T-cell (primary cell): ENCODE measurements around the gene SLC14A1. TPM values are rescaled to one million over a fixed set of nuclear protein-coding genes. Genes with fewer than 3 reads are reported as not detected.
A peak's percentile ranks its signal among the peaks of the same experiment; 100 is the strongest.

Source experiments
- ATAC-seq, 4 experiments: fragments of 200-7000 bp in 3 of 4; fragments of 150-1000 bp in 1 of 4; cut with Tn5 transposase; replicated peaks in 1 of 4; 1 replicate in 3 of 4; 2 replicates in 1 of 4; pipeline ENCODE4 v1.10.0; 2021; ENCODE audit warnings: moderate library complexity in 3 of 4, mild to moderate bottlenecking in 2 of 4, moderate number of reproducible peaks in 1 of 4
- CTCF ChIA-PET, 2 donors: fragments of 300-600 bp; sonication (Branson Sonifier 250); formaldehyde crosslinking; loops; one replicate each; lab custom pipeline; 2022; ENCODE audit warnings: antibody characterized with exemption in 2 of 2; lab: Charles Lee
- POLR2A ChIA-PET, 2 donors: fragments of 300-600 bp; sonication (Branson Sonifier 250); formaldehyde crosslinking; loops; one replicate each; lab custom pipeline; 2022; ENCODE audit warnings: antibody characterized with exemption in 2 of 2; lab: Charles Lee
- DNase-seq, 35 experiments: peaks; one replicate each; pipeline versions ENCODE4 v3.0.0 to v3.0.0-alpha.2; 2013 to 2023
- H3K27ac ChIP-seq: one replicate; pipeline ENCODE4 v1.5.1; 2013; ENCODE audit warnings: low read length
- H3K27me3 ChIP-seq, 2 experiments: replicated peaks in 1 of 2; 1 replicate in 1 of 2; 2 replicates in 1 of 2; pipeline versions ENCODE4 v1.6.1 to v1.7.0; 2013; ENCODE audit warnings: low read length in 1 of 2, mixed read lengths in 1 of 2; ENCODE audit not compliant: control insufficient read depth in 2 of 2, insufficient read depth in 2 of 2; ENCODE audit errors: extremely low read depth in 1 of 2
- H3K36me3 ChIP-seq, 2 donors: 1 replicate in 1 of 2; 2 replicates in 1 of 2; pipeline versions ENCODE4 v1.6.1 to v1.7.0; 2013; ENCODE audit warnings: low read length in 1 of 2; ENCODE audit not compliant: control insufficient read depth in 2 of 2, insufficient read depth in 1 of 2; ENCODE audit errors: extremely low read depth in 1 of 2
- H3K4me1 ChIP-seq, 2 experiments: 1 replicate in 1 of 2; 2 replicates in 1 of 2; pipeline versions ENCODE4 v1.6.1 to v1.7.0; 2013; ENCODE audit warnings: low read length in 2 of 2, mixed read lengths in 1 of 2; ENCODE audit not compliant: insufficient read depth in 2 of 2, control insufficient read depth in 1 of 2; ENCODE audit errors: extremely low read depth in 1 of 2
- H3K4me3 ChIP-seq, 2 donors: 1 replicate in 1 of 2; 2 replicates in 1 of 2; pipeline versions ENCODE4 v1.5.1 to v1.7.0; 2013; ENCODE audit warnings: mild to moderate bottlenecking in 2 of 2, low read length in 1 of 2, moderate library complexity in 1 of 2; ENCODE audit not compliant: control insufficient read depth in 1 of 2; ENCODE audit errors: extremely low read depth in 1 of 2
- H3K9me3 ChIP-seq: 2 replicates; pipeline ENCODE4 v1.7.0; 2013
- H3K27ac Mint-ChIP-seq, 2 donors: one replicate each; pipeline ENCODE4 v1.8.0; 2020 to 2021; ENCODE audit warnings: mild to moderate bottlenecking in 2 of 2, mixed read lengths in 2 of 2
- H3K27me3 Mint-ChIP-seq, 2 donors: one replicate each; pipeline ENCODE4 v1.8.0; 2021 to 2022; ENCODE audit warnings: mixed read lengths in 2 of 2
- H3K36me3 Mint-ChIP-seq: one replicate; pipeline ENCODE4 v1.8.0; 2021; ENCODE audit warnings: mixed read lengths
- H3K4me1 Mint-ChIP-seq, 3 donors: one replicate each; pipeline ENCODE4 v1.8.0; 2020 to 2022; ENCODE audit warnings: mixed read lengths in 3 of 3, mild to moderate bottlenecking in 1 of 3
- H3K4me3 Mint-ChIP-seq, 3 donors: one replicate each; pipeline ENCODE4 v1.8.0; 2020 to 2022; ENCODE audit warnings: mild to moderate bottlenecking in 3 of 3, mixed read lengths in 3 of 3, moderate library complexity in 3 of 3
- H3K9me3 Mint-ChIP-seq, 3 donors: one replicate each; pipeline ENCODE4 v1.8.0; 2020 to 2022; ENCODE audit warnings: mixed read lengths in 3 of 3
- WGBS: methylation state at CpG from one replicate; pipeline ENCODE4 v1.1.5; 2013; ENCODE audit warnings: missing lambda C conversion rate; ENCODE audit not compliant: insufficient coverage; 5-methylcytosine and 5-hydroxymethylcytosine counted together
- total RNA-seq, 35 experiments: library from RNA in 6 of 35; stranded (reverse) in 6 of 35; fragments of 120-200 nt in 1 of 35; gene quantifications; one replicate each; pipeline versions ENCODE4 v1.2.1 to v1.2.4 and lab custom pipeline; 2013 to 2026

The SLC14A1 gene
- total RNA-seq, 5 donors from 2014 or later (not counting 1 experiment from before 2014, with no cell fraction given) = 1.8 to 30.8 (median 2.7) TPM

DNA sequence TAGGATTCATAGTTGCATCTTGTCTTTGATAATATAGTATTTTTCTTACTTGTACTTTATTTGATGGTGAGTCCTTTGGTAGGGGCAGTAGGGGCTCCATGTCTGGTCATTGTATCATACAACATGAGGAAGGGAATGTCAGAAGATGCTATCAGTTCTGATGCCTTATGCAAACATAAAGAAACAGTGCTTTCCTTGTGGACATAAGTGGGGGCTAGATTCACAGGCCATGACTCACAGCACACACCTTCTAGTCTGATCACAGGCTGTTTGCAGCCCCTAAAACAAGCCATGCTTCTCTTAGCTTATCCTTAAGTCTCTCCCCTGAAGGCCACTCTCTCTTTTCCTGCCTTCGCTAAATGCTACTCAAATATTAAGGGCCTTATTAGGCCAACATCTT lies 10.7 kb upstream of the SLC14A1 start:
- H3K36me3 ChIP-seq = no peaks in the 10 kb centered on the region
- H3K9me3 Mint-ChIP-seq = peaks cover 5 to 19% (median 15%) of the 10 kb centered on the region in 3 donors
- H3K4me1 ChIP-seq = no peaks in the 10 kb centered on the region
- no peak for ATAC-seq
- H3K27ac Mint-ChIP-seq = no peak overlapping the region
- H3K9me3 ChIP-seq = no peaks in the 10 kb centered on the region
- H3K36me3 Mint-ChIP-seq = peaks cover 19% of the 10 kb centered on the region
- ChIA-PET POLR2A (interaction anchor here in 1 of 2 donors (0.6 kb wide), 1 partner anchor 39 kb away, joined by 4 read pairs; no protein-coding TSS in a partner anchor), CTCF (interaction anchor here in 1 of 2 donors (0.9 kb wide), 1 partner anchor 17 kb away, joined by 3 read pairs; no protein-coding TSS in a partner anchor)
- no peak overlapping the region for H3K4me3 Mint-ChIP-seq
- H3K4me3 ChIP-seq = no peak overlapping the region
- no peaks in the 10 kb centered on the region for H3K4me1 Mint-ChIP-seq
- H3K27me3 ChIP-seq = no peaks in the 10 kb centered on the region
- no peak for DNase-seq
- no peak overlapping the region for H3K27ac ChIP-seq
- H3K27me3 Mint-ChIP-seq = no peaks in the 10 kb centered on the region
- WGBS = 100% methylated on average over 1 of the region's 1 CpG

DNA sequence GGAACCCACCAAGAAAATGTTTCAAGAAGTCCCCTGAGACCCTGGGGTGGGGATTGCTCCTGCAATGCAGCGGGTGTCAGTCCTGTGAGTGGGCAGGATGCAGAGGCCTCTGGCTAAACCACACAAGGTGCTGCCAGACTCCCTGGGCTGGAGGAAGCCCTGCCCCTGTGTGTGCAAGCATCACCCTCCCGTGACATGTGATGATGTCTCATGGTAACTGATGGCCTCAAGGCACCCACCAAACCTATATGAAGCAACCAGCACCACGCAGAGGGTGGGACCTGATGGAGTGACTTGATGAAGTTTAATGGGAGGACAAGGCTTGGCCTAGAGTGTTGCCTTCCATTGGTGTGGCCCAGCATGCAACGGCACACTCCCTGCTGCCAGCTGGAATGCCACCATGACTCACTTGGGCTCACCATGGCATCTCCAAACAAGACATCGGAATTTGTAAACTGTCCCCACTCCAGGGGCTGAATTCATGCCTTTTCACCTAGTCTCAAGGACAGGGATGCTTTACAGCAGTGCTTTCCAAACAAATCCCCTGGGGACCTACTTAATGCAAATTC lies 8.7 kb upstream of the SLC14A1 start:
- no peak overlapping the region for H3K27ac Mint-ChIP-seq
- 88% methylated on average over 4 of the region's 5 CpGs for WGBS
- ChIA-PET CTCF (no interaction called here), POLR2A (no interaction called here)
- no peaks in the 10 kb centered on the region for H3K4me1 Mint-ChIP-seq
- no peaks in the 10 kb centered on the region for H3K27me3 Mint-ChIP-seq
- Histone ChIP-seq H3K4me1 (no peaks in the 10 kb centered on the region), H3K4me3 (no peak overlapping the region), H3K27ac (no peak overlapping the region), H3K9me3 (no peaks in the 10 kb centered on the region), H3K36me3 (no peaks in the 10 kb centered on the region), H3K27me3 (no peaks in the 10 kb centered on the region)
- H3K36me3 Mint-ChIP-seq = peaks cover 8% of the 10 kb centered on the region
- DNase-seq = no peak
- H3K4me3 Mint-ChIP-seq = no peak overlapping the region
- peaks cover 0 to 4% (median 4%) of the 10 kb centered on the region in 3 donors for H3K9me3 Mint-ChIP-seq
- ATAC-seq = no peak

DNA sequence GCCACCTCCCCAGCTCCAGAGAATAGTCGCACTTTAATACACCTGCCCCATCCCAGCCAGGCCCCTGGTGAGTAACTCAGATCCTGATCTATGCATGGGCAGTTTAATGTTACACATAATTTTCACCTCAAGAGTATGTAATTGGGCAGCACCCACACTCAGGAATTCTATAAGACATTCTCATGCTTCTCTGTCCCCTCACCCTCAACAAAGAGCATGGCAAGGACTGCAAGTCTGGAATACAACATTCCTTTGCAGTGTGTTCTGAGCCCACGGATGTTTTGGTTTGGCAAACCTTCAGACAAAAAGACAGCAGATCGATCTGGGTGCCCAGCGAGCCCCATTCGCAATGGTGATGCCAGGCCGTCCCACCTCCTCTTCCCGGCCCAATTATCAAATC lies 4.9 kb upstream of the SLC14A1 start:
- Histone ChIP-seq H3K4me3 (no peak overlapping the region), H3K9me3 (no peaks in the 10 kb centered on the region), H3K36me3 (no peaks in the 10 kb centered on the region), H3K4me1 (no peaks in the 10 kb centered on the region), H3K27me3 (no peaks in the 10 kb centered on the region), H3K27ac (no peak overlapping the region)
- ChIA-PET POLR2A (no interaction called here), CTCF (no interaction called here)
- no peak for DNase-seq
- Mint-ChIP-seq H3K4me1 (peaks cover 0 to under 1% (median 0%) of the 10 kb centered on the region in 3 donors), H3K27me3 (peaks cover 0 to 3% of the 10 kb centered on the region in 2 donors), H3K9me3 (no peaks in the 10 kb centered on the region), H3K4me3 (no peak overlapping the region), H3K36me3 (peaks cover 5% of the 10 kb centered on the region), H3K27ac (no peak overlapping the region)
- ATAC-seq = no peak
- WGBS = 88% methylated on average over 7 of the region's 7 CpGs

DNA sequence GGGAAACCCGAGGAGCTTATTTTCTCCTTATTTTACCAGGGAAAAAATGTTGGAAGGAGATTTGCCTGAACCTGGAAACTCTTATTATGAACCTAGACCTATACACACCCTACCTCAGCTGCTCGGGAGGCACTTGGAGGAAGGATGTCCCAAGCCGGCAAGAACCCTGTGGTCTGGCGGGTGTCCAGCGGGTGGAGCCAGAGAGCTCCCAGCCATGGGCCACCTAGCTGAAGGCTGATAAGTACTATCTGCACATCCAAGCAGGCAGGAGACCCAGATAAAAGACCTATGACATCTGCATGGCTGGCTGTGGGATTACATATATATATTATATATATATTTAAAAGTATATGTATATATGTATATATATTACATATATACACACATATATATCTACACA lies 1.1 kb upstream of the SLC14A1 start:
- Mint-ChIP-seq H3K36me3 (peaks cover 11% of the 10 kb centered on the region), H3K4me3 (no peak overlapping the region), H3K4me1 (peaks cover 0 to 5% (median 0%) of the 10 kb centered on the region in 3 donors), H3K27ac (no peak overlapping the region), H3K27me3 (peaks cover 2 to 3% of the 10 kb centered on the region in 2 donors), H3K9me3 (no peaks in the 10 kb centered on the region)
- 0% methylated on average over 2 of the region's 5 CpGs for WGBS
- POLR2A ChIA-PET = no interaction called here
- no peaks in the 10 kb centered on the region for H3K4me1 ChIP-seq
- H3K27ac ChIP-seq = no peak overlapping the region
- H3K27me3 ChIP-seq = no peaks in the 10 kb centered on the region
- DNase-seq (peak; percentile 18 to 64 (median 52)), ATAC-seq (peak; percentile 58 to 77 (median 68))
- no peaks in the 10 kb centered on the region for H3K9me3 ChIP-seq
- H3K36me3 ChIP-seq = no peaks in the 10 kb centered on the region
- H3K4me3 ChIP-seq = no peak overlapping the region
- CTCF ChIA-PET = interaction anchor here (0.7 to 1.8 kb wide), 7 partner anchors 16 to 274 kb away, joined by 3 to 18 read pairs (median 3); no protein-coding TSS in a partner anchor

DNA sequence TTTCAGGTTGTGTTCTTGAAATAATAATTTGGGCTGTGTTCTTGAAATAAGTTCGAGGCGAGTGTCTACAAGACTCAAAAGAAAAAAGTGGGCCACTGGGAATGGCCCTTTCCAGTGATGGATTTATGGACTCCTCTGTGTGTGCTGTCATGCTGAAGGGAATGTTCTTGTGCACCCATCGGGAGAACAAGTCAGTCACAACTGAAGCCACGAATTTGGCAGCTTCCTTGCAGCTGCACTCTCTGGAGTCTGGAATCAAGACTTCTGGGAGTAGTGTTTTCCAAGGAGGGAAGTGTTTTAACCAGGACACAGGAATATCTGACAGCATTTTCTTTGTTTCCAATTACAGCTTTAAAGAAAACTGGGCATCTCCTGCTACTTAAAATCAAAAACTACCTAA lies 620 bp downstream of the SLC14A1 start:
- H3K27me3 ChIP-seq = no peaks in the 10 kb centered on the region
- ATAC-seq = no peak
- H3K27ac Mint-ChIP-seq = no peak overlapping the region

DNA sequence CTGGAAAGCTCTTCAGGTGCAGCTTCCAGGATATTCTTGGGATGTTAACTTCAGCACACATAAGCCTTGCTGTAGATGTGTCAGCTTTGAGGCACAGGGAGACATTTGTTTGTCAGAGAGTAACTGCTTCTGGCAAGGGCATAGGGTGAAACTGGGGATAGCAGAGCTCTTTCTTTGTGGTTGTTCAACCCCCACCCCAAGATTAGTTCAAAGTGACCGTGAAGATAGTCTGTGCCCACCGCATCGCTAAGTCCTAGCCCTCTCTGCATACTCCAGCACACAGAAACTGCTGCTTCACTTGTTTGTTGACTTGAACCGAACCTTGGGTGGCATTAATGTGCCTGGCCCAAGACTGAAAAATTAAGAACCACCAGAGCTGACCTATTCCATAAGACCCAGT lies 1.4 kb downstream of the SLC14A1 start:
- CTCF ChIA-PET = interaction anchor here (0.5 to 1.2 kb wide), 3 partner anchors 15 to 60 kb away, joined by 3 to 5 read pairs (median 3); no protein-coding TSS in a partner anchor
- H3K27ac Mint-ChIP-seq = no peak overlapping the region
- no peaks in the 10 kb centered on the region for H3K9me3 ChIP-seq
- 84% methylated on average over 4 of the region's 4 CpGs for WGBS
- no peaks in the 10 kb centered on the region for H3K9me3 Mint-ChIP-seq
- H3K27me3 ChIP-seq = no peaks in the 10 kb centered on the region
- H3K27me3 Mint-ChIP-seq = peaks cover 2 to 3% of the 10 kb centered on the region in 2 donors
- ATAC-seq = no peak
- H3K36me3 Mint-ChIP-seq = peaks cover 11% of the 10 kb centered on the region
- H3K4me1 Mint-ChIP-seq = peaks cover 0 to 5% (median 0%) of the 10 kb centered on the region in 3 donors
- H3K36me3 ChIP-seq = no peaks in the 10 kb centered on the region
- no peak for DNase-seq
- H3K4me3 Mint-ChIP-seq = no peak overlapping the region
- no peaks in the 10 kb centered on the region for H3K4me1 ChIP-seq
- H3K4me3 ChIP-seq = no peak overlapping the region
- POLR2A ChIA-PET = no interaction called here
- no peak overlapping the region for H3K27ac ChIP-seq

More for the DNA sequence above, 620 bp downstream of the SLC14A1 start:
- H3K36me3 Mint-ChIP-seq = peaks cover 11% of the 10 kb centered on the region
- DNase-seq = no peak
- Histone ChIP-seq H3K9me3 (no peaks in the 10 kb centered on the region), H3K4me3 (no peak overlapping the region), H3K27ac (no peak overlapping the region), H3K36me3 (no peaks in the 10 kb centered on the region), H3K4me1 (no peaks in the 10 kb centered on the region)
- WGBS = 92% methylated on average over 2 of the region's 4 CpGs
- H3K4me1 Mint-ChIP-seq = peaks cover 0 to 5% (median 0%) of the 10 kb centered on the region in 3 donors
- peaks cover 2 to 3% of the 10 kb centered on the region in 2 donors for H3K27me3 Mint-ChIP-seq
- no peak overlapping the region for H3K4me3 Mint-ChIP-seq
- H3K9me3 Mint-ChIP-seq = no peaks in the 10 kb centered on the region
- POLR2A ChIA-PET = no interaction called here
- CTCF ChIA-PET = interaction anchor here in 1 of 2 donors (1.1 to 1.2 kb wide), 2 partner anchors 14 to 59 kb away, joined by 3 to 5 read pairs; no protein-coding TSS in a partner anchor
